Measurements from ENCODE around the gene CDPF1. TPM values are rescaled to one million over a fixed set of nuclear protein-coding genes. Genes with fewer than 3 reads are reported as not detected.

CDPF1 gene
- total and polyA plus RNA-seq, 2 donors from 2014 or later: 10.2 to 13.3 TPM

GRCh38 chr22:46241396-46242007 is 8.6 kb downstream of the CDPF1 start:
- H3K27me3 ChIP-seq (ENCODE audit: control insufficient read depth, insufficient read depth, low read length): no peaks in the 10 kb centered on the region
- DNase-seq: no peak
- peaks cover 0 to 29% (median 14%) of the 10 kb centered on the region in 3 donors for H3K36me3 ChIP-seq (ENCODE audit: control insufficient read depth in 2 of 3, insufficient read depth in 3 of 3, low read length in 3 of 3)
- H3K4me1 ChIP-seq (ENCODE audit: control insufficient read depth in 2 of 3, insufficient read depth in 2 of 3, low read depth in 1 of 3, low read length in 3 of 3): peaks cover 0 to 7% (median 0%) of the 10 kb centered on the region in 3 donors
- intact Hi-C loops (cut with DNase I): no loop called here
- no peaks in the 10 kb centered on the region for H3K9me3 ChIP-seq (ENCODE audit: control insufficient read depth in 2 of 3, insufficient read depth in 1 of 3, low read length in 3 of 3)
- no peak overlapping the region for H3K9ac ChIP-seq (ENCODE audit: low read length in 3 of 3)
- no peak overlapping the region for H3K4me3 ChIP-seq (ENCODE audit: low read length in 3 of 3)
- TF ChIP-seq CTCF (IDR thresholded peaks at IDR 0.05; ENCODE audit: borderline replicate concordance, extremely low read depth, insufficient read depth): no peak
- H3K27ac ChIP-seq (ENCODE audit: low read depth in 2 of 2, low read length in 2 of 2): no peak overlapping the region
- no peak for FAIRE-seq

GRCh38 chr22:46240907-46241306 is 9.2 kb downstream of the CDPF1 start:
- no peak for TF ChIP-seq CTCF (IDR thresholded peaks at IDR 0.05; ENCODE audit: borderline replicate concordance, extremely low read depth, insufficient read depth)
- no peak overlapping the region for H3K9ac ChIP-seq (ENCODE audit: low read length in 3 of 3)
- FAIRE-seq (no peak), DNase-seq (no peak)
- no peak overlapping the region for H3K4me3 ChIP-seq (ENCODE audit: low read length in 3 of 3)
- intact Hi-C loops (cut with DNase I): no loop called here
- no peaks in the 10 kb centered on the region for H3K9me3 ChIP-seq (ENCODE audit: control insufficient read depth in 2 of 3, insufficient read depth in 1 of 3, low read length in 3 of 3)
- H3K27ac ChIP-seq (ENCODE audit: low read depth in 2 of 2, low read length in 2 of 2): no peak overlapping the region
- peaks cover 0 to 35% (median 17%) of the 10 kb centered on the region in 3 donors for H3K36me3 ChIP-seq (ENCODE audit: control insufficient read depth in 2 of 3, insufficient read depth in 3 of 3, low read length in 3 of 3)
- no peaks in the 10 kb centered on the region for H3K27me3 ChIP-seq (ENCODE audit: control insufficient read depth, insufficient read depth, low read length)
- peaks cover 0 to 7% (median 0%) of the 10 kb centered on the region in 3 donors for H3K4me1 ChIP-seq (ENCODE audit: control insufficient read depth in 2 of 3, insufficient read depth in 2 of 3, low read depth in 1 of 3, low read length in 3 of 3)

- Histone ChIP-seq H3K27me3 (ENCODE audit: control insufficient read depth, insufficient read depth, low read length) (no peaks in the 10 kb centered on the region), H3K4me3 (ENCODE audit: low read length in 3 of 3) (no peak overlapping the region), H3K9ac (ENCODE audit: low read length in 3 of 3) (no peak overlapping the region), H3K27ac (ENCODE audit: low read depth in 2 of 2, low read length in 2 of 2) (no peak overlapping the region), H3K36me3 (ENCODE audit: control insufficient read depth in 2 of 3, insufficient read depth in 3 of 3, low read length in 3 of 3) (peaks cover 0 to 37% (median 18%) of the 10 kb centered on the region in 3 donors), H3K9me3 (ENCODE audit: control insufficient read depth in 2 of 3, insufficient read depth in 1 of 3, low read length in 3 of 3) (no peaks in the 10 kb centered on the region), H3K4me1 (ENCODE audit: control insufficient read depth in 2 of 3, insufficient read depth in 2 of 3, low read depth in 1 of 3, low read length in 3 of 3) (peaks cover 0 to 5% (median 0%) of the 10 kb centered on the region in 3 donors)
- TF ChIP-seq CTCF (IDR thresholded peaks at IDR 0.05; ENCODE audit: borderline replicate concordance, extremely low read depth, insufficient read depth): no peak
- intact Hi-C loops (cut with DNase I): no loop called here
- DNase-seq: no peak
- FAIRE-seq: no peak
Measured at GRCh38 chr22:46240506-46240905, 9.6 kb downstream of the CDPF1 start.
